ENCODE data around the gene FAM168B.

The FAM168B gene

DNA sequence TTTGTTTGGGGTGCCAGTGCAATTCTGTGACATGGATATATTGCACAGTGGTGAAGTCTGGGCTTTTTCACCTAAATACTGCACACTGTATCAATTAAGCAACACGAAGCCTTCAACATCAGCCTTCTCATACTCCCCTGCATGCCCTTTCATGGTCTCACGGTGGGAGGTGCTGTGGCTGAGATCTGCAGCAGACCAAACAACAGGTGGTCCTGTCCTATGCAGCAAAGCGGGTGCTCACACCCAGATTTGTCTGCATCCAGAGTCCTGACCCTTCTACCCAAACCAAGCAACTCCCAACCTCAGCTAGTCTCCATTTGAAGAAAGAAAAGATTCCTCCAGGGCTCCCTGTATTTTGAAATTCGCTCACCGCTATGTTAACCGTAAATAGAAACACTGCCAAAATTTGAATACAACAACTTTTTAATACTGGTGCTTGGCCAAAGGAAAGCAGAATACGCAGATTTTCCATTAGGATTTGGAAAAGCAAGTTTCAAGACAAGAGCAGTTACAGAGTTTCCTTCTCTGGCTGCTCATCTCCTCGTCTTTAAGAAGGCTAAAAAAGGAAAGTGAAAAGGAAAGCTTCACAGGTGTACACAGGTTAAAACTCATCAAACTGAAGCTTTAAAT lies 34.9 kb downstream of the FAM168B start:
- DNase-seq (ENCODE audit: insufficient read length, low spot score): no peak

GRCh38 chr2:131056932-131057287 lies 36.4 kb downstream of the FAM168B start:
- FAIRE-seq (no peak), DNase-seq (ENCODE audit: insufficient read length, low spot score) (no peak)

More for the DNA sequence above, 34.9 kb downstream of the FAM168B start:
- no peak for FAIRE-seq

DNA sequence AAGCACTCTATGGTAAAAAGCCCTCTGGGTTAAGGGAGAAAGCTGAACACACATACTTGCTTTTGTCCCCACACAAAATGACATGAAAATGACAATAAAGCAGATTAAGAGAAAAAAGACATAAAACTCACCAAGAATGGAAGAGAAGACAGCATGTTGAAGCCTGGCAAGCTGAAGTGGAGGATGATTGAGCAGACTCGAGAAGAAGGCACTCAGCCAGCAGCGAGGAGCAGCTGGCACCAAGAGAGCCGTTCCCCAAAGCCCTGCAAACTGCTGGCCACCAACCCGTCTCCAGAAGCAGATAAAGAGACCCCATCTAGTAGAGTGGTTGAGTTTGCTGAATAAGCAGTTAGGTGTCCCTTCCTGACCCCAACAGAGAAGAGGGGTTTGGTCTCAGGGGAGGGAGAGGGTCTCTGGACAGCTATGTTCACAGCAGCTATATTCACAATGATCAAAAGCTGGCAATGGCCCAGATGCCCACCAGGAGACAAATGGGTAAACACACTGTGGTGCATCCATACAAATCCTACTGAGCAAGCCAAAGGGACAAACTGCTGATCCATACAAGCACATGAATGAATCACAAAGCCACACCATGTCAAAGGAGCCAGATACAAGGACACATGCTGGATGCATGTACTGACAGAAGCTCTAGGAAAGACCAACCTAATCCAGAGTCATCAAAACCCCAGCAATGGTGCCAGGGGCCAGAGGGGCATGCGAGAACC lies 36.9 kb downstream of the FAM168B start:
- FAIRE-seq: no peak

DNA sequence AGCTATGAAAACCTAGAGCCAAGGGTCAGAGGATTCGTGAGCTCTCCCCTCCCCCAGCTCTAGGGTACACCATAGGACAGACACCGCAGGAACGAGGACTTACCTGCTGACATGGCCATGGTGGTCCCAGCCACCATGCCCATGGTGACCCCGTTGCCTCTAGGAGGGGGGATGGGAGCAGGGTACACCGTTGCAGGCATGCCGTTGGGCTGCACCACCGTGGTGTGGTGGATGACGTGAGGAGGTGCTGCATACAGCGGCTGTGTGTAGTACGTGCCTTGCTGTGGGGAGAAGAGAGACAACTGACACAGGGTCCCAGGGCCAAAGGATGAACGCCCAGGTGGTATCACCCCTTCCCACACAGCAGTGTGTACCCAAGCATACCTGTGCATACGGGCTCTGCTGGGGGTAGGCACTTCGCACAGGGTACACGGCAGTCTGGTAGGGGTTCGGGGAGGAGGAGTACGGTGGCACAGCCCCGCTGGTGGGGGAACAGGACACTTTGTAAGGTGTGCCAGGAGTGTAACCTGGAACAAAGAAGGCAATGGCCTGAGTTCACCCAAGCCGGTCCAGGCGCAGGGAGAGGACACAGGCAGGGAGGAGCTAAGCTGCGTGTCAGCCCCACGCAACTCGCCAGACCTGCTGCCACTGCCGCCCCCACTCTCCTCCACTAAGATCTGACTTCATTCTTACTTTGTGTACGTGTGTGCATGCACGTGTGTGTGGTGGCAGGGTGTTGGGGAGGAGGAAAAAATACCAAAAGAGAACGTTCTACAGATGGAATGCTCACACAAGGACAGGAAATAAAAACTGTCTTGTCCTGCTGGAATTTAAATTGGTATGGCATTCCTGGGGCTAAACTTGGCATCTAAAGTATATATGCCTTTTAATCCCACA lies 37.8 kb downstream of the FAM168B start:
- DNase-seq (ENCODE audit: insufficient read length, low spot score) (no peak), FAIRE-seq (no peak)

More for the DNA sequence above, 36.9 kb downstream of the FAM168B start:
- DNase-seq (ENCODE audit: insufficient read length, low spot score): no peak

- no peak for FAIRE-seq
- no peak for DNase-seq (ENCODE audit: insufficient read length, low spot score)
Measured at GRCh38 chr2:131054488-131054887, 38.8 kb downstream of the FAM168B start.

GRCh38 chr2:131052741-131053263 lies 40.5 kb downstream of the FAM168B start:
- no peak for DNase-seq (ENCODE audit: insufficient read length, low spot score)
- FAIRE-seq: no peak

- FAIRE-seq: no peak
Measured at GRCh38 chr2:131050896-131051295, 42.4 kb downstream of the FAM168B start.

DNA sequence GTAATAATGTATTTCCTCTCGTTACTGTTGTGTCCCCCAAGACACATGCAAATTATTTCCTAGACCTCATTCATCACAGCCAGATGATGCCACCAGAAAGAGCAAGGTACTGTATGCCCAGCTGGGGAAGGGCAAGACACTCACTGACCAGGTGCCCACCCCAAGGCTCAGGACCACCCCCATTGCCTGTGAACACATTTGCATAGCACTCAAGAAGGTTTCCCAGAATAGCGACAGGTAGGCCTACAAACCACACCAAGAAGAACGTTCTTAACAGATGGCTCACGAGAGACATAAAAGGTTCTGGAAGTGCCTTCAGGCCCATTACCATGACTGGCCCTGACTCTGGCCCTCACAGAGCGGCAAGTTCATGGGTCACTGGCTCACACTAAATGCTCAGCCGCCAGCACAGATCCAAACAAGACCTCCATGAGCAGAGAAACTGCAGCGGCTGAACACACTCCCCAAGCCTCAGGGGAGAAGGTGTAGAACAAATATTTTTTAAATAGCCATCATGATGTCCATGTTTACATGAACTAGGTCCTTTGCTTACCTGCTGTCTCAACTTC lies 44.0 kb downstream of the FAM168B start:
- no peak for FAIRE-seq
- no peak for DNase-seq (ENCODE audit: insufficient read length, low spot score)

More at GRCh38 chr2:131050896-131051295, 42.4 kb downstream of the FAM168B start:
- DNase-seq (ENCODE audit: insufficient read length, low spot score): no peak

GRCh38 chr2:131048641-131049040 lies 44.6 kb downstream of the FAM168B start:
- no peak for FAIRE-seq

GRCh38 chr2:131047920-131048560 lies 45.2 kb downstream of the FAM168B start:
- FAIRE-seq (no peak), DNase-seq (ENCODE audit: insufficient read length, low spot score) (no peak)

More at GRCh38 chr2:131048641-131049040, 44.6 kb downstream of the FAM168B start:
- DNase-seq (ENCODE audit: insufficient read length, low spot score): no peak

DNA sequence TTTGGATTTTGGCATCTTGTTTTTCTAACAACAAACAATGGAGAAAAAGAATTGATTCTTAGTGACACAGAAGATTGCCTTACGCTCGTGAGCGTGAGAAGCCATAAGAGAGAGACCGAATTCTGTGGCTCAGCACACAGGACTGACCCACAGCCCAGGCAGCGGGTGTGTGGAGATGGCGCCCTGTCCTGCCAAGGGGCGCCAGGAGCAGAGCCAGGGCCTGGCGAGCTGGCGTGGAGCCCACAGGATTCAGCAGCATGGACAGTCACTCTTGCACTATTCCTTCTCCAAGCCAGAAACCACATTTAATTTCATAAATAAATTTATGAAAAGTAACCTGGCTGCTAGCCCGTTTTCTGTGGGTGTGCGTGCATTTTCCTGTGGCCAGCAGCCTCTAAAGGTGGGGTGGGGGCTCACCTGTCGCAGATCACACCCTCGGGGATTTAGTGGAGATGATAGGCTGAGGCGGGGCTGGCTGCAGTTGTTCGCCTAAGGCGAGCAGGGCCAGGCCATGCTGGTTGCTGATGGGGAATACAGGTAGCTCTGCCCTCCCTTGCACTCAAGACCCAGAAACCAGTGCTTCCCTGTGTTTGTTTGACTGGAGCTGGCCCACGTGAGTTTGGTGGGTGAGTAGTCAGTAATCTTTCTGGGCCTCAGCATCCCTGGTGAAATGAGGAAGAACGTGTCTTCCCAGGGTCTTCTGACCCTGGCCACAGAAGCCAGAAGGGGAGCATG lies 46.2 kb downstream of the FAM168B start:
- no peak for FAIRE-seq
- DNase-seq (ENCODE audit: insufficient read length, low spot score): no peak

GRCh38 chr2:131046028-131046917 lies 47.0 kb downstream of the FAM168B start:
- DNase-seq (ENCODE audit: insufficient read length, low spot score): no peak
- FAIRE-seq: no peak

DNA sequence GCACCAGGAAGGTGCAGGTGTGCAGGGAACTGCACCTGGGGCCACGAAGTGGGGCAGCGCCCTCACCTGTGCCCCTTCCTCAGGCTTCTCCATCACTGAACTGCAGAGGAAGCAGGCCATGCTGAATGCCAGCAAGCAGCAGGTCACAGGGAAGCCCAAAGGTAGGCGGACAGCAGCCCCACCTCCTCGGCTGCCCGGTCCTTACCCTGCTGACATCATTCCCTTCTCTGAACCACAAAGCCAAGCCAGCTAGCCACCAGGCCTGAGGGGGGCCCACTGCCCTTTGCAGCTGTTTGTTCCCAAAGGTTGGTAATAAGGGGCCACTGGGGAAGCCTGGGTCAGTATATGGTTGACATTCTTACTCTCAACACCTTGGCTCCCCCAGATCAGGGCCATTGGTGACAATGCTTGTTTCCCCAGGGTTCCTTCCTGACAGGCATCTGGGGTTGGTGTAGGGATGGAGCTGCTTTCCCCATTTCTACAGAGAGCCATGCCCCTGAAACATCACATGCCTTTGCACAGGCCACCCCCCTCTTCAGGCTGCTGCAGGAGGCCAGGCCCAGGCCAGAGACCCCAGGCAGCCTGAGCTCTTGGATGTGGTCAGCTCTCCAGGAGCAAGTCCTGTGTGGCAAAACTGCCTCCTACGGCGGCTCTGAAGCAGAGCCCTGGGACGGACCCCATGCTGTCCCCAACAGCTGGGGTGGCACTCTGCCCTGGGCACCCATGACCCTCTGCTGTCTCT lies 47.8 kb downstream of the FAM168B start:
- DNase-seq (ENCODE audit: insufficient read length, low spot score): no peak
- FAIRE-seq: no peak

DNA sequence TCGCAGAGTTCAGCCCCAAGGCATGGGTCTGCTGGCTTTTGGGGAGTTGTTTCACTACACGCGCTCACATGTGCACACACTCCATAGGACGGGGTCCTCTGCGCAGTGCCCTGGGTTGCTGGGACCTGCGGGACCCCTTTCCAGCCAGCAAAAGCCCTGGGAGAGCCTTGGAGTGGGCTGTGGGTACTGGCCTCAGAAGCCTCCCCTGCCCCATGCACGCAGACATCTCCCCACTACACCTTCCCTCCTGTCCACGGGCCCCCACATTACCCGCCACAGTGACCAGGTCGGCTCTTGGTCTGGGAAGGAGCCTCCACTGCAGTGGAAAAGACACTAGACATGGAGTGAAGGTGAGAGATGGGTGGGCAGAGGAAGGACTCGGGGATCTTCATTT lies 48.5 kb downstream of the FAM168B start:
- no peak for FAIRE-seq

DNA sequence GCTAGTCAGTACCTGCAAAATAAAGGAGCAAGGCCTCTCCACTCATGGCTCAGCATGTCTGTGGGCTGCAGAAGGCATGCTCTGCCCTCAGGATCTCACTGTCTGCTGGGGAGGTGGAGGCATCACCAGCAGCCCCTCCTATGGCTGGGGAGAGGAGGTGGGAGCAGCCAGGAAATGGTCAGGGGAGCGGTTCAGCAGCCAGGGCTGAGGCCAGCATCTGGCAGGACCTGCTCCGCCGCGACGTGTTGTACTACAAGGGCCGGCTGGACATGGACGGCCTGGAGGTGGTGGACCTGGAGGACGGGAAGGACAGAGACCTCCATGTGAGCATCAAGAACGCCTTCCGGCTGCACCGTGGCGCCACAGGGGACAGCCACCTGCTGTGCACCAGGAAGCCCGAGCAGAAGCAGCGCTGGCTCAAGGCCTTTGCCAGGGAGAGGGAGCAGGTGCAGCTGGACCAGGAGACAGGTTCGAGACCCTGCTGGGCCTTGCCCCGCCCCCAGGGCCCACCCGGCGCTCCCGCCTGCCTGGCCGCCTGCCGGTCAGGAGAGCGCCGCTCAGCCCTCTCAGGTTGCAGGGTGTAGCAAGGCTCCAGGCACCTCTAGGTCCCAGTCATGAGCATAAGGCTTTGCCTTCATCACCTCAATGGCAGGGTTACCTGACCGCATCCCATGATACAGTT lies 49.0 kb downstream of the FAM168B start:
- FAIRE-seq: no peak
- DNase-seq (ENCODE audit: insufficient read length, low spot score): no peak

More for the DNA sequence above, 48.5 kb downstream of the FAM168B start:
- no peak for DNase-seq (ENCODE audit: insufficient read length, low spot score)

- no peak for FAIRE-seq
- DNase-seq (ENCODE audit: insufficient read length, low spot score): no peak
Measured at GRCh38 chr2:131043199-131044074, 49.8 kb downstream of the FAM168B start.

Measured in GM19239 (cell line).